SU-DHL-6 (cell line): ENCODE data around the gene RARB.

ENCODE experiments used
- H2AFZ ChIP-seq: fragments of 200-600 bp; sonication (generic); 2 replicates; pipeline ENCODE4 v1.6.1; 2014; ENCODE audit warnings: low read depth, mild to moderate bottlenecking, moderate library complexity, mixed read lengths, antibody characterized with exemption, low read length; ENCODE audit not compliant: severe bottlenecking
- H3F3A ChIP-seq: fragments of 200-600 bp; shearing (Covaris generic); 2 replicates; pipeline ENCODE4 v1.6.0; 2016; ENCODE audit warnings: antibody characterized with exemption, mild to moderate bottlenecking; ENCODE audit not compliant: insufficient read depth
- H3K27ac ChIP-seq: fragments of 200-600 bp; sonication (generic); 2 replicates; pipeline ENCODE4 v1.5.1; 2016; ENCODE audit warnings: low read depth, mild to moderate bottlenecking, low read length, moderate library complexity, mixed read lengths
- H3K27me3 ChIP-seq: fragments of 200-600 bp; sonication (generic), shearing (Covaris generic); 2 replicates; pipeline ENCODE4 v1.6.0; 2014; ENCODE audit warnings: mild to moderate bottlenecking, low read length
- H3K36me3 ChIP-seq: fragments of 200-600 bp; sonication (generic); 2 replicates; pipeline ENCODE4 v1.6.1; 2014; ENCODE audit warnings: mild to moderate bottlenecking, low read length, mixed read lengths
- H3K4me2 ChIP-seq: fragments of 300-600, 200-600 bp; shearing (Covaris generic), sonication (generic); 2 replicates; pipeline ENCODE4 v1.6.0; 2014; ENCODE audit warnings: low read length, low read depth, mild to moderate bottlenecking; ENCODE audit not compliant: poor library complexity, severe bottlenecking
- H3K4me3 ChIP-seq: fragments of 200-600 bp; sonication (generic); 2 replicates; pipeline ENCODE4 v1.5.1; 2014; ENCODE audit warnings: antibody characterized with exemption, low read length, mild to moderate bottlenecking, mixed read lengths; ENCODE audit not compliant: insufficient read depth, poor library complexity, severe bottlenecking
- H3K79me2 ChIP-seq: fragments of 200-600 bp; sonication (generic); 2 replicates; pipeline ENCODE4 v1.6.1; 2014; ENCODE audit warnings: mild to moderate bottlenecking, low read length, moderate library complexity; ENCODE audit not compliant: insufficient read depth
- H3K9ac ChIP-seq: fragments of 200-600 bp; sonication (generic); 2 replicates; pipeline ENCODE4 v1.7.0; 2014; ENCODE audit warnings: mild to moderate bottlenecking, low read length
- H3K9me2 ChIP-seq: fragments of 200-600 bp; sonication (generic); replicated peaks from 2 replicates; pipeline ENCODE4 v1.6.1; 2014; ENCODE audit warnings: low read length; ENCODE audit not compliant: insufficient read depth
- H3K9me3 ChIP-seq: fragments of 200-600 bp; sonication (generic); 2 replicates; pipeline ENCODE4 v1.6.1; 2014; ENCODE audit warnings: low read length, mixed read lengths; ENCODE audit not compliant: insufficient read depth
- H4K20me1 ChIP-seq: fragments of 200-600 bp; sonication (generic); 2 replicates; pipeline ENCODE4 v1.6.1; 2014; ENCODE audit warnings: low read depth, mild to moderate bottlenecking, antibody characterized with exemption, low read length, moderate library complexity, mixed read lengths
- CTCF ChIP-seq: fragments of 200-600 bp; sonication (generic); IDR thresholded peaks from one replicate; pipeline ENCODE4 v1.5.1; 2017; ENCODE audit warnings: antibody characterized with exemption, mild to moderate bottlenecking, low read length, moderate library complexity; ENCODE audit not compliant: insufficient read depth, poor library complexity, severe bottlenecking
- EZH2phosphoT487 ChIP-seq: fragments of 200-600 bp; sonication (generic), shearing (Covaris generic); conservative IDR thresholded peaks from 2 replicates; pipeline ENCODE4 v1.6.1; 2018; ENCODE audit warnings: mild to moderate bottlenecking, antibody characterized with exemption, low read length, moderate library complexity, mixed read lengths

Gene RARB

GRCh38 chr3:25390605-25391004, 37.5 kb upstream of the RARB start:
- Histone ChIP-seq H4K20me1 (no peaks in the 10 kb centered on the region), H2AFZ (no peak overlapping the region), H3F3A (no peaks in the 10 kb centered on the region), H3K9me3 (no peaks in the 10 kb centered on the region), H3K9me2 (no peaks in the 10 kb centered on the region), H3K9ac (no peak overlapping the region), H3K79me2 (no peaks in the 10 kb centered on the region), H3K27me3 (no peaks in the 10 kb centered on the region), H3K27ac (no peak overlapping the region), H3K4me2 (no peak overlapping the region), H3K4me3 (no peak overlapping the region), H3K36me3 (no peaks in the 10 kb centered on the region)
- TF ChIP-seq EZH2phosphoT487 (no peak), CTCF (no peak)

DNA sequence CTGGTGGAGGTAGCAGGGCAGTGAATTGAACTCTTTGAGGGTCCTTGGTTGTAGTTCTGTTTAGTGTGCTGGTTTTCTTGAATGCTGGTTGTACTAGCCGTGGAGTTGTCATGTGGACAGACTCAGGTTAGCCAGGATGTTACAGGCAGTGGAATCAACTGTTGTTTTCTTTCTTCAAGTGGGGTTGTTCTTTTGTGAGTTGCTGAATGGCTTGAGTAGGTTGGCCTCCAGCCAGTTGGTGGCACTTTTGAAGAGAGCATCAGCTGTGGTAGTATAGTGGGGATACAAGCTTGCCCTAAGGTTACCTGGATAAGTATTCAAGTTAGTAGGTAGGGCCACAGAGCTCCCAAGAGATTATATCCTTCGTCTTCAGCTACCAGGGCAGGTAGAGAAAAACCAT, 31.8 kb upstream of the RARB start:
- no peak overlapping the region for H3K4me3 ChIP-seq
- H3K27me3 ChIP-seq = no peaks in the 10 kb centered on the region

DNA sequence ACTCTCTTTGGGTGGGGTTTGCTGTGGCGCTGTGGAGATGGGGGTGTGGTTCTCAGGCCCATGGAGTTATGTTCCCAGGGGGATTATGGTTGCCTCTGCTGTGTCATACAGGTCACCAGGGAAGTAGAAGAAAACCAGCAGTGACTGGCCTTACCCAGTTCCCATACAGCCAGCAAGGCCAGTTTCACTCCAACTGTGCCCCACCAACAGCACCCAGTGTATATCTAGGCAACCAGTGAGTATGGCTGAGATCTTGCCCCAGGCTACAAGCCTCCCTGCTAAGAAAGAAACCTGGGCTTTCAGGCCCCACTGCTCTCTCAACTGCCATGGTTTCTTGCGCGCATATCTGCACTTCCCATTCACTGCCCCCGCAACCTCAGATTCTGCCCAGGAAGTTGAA, 31.4 kb upstream of the RARB start:
- no peaks in the 10 kb centered on the region for H4K20me1 ChIP-seq
- no peak overlapping the region for H3K9ac ChIP-seq
- no peak for TF ChIP-seq EZH2phosphoT487
- no peak for TF ChIP-seq CTCF
- no peak overlapping the region for H3K27ac ChIP-seq
- H3K4me3 ChIP-seq = no peak overlapping the region
- no peaks in the 10 kb centered on the region for H3F3A ChIP-seq
- H3K79me2 ChIP-seq = no peaks in the 10 kb centered on the region
- no peaks in the 10 kb centered on the region for H3K9me3 ChIP-seq
- no peaks in the 10 kb centered on the region for H3K27me3 ChIP-seq
- no peaks in the 10 kb centered on the region for H3K36me3 ChIP-seq
- no peaks in the 10 kb centered on the region for H3K9me2 ChIP-seq
- no peak overlapping the region for H2AFZ ChIP-seq
- no peak overlapping the region for H3K4me2 ChIP-seq

More for the DNA sequence above, 31.8 kb upstream of the RARB start:
- Histone ChIP-seq H3K4me2 (no peak overlapping the region), H3K79me2 (no peaks in the 10 kb centered on the region), H4K20me1 (no peaks in the 10 kb centered on the region), H3F3A (no peaks in the 10 kb centered on the region), H3K9me2 (no peaks in the 10 kb centered on the region), H2AFZ (no peak overlapping the region), H3K36me3 (no peaks in the 10 kb centered on the region), H3K9me3 (no peaks in the 10 kb centered on the region), H3K27ac (no peak overlapping the region), H3K9ac (no peak overlapping the region)
- TF ChIP-seq CTCF (no peak), EZH2phosphoT487 (no peak)

- TF ChIP-seq EZH2phosphoT487 = no peak
- TF ChIP-seq CTCF = no peak
- H3K9ac ChIP-seq = no peak overlapping the region
- no peak overlapping the region for H2AFZ ChIP-seq
- H3K9me2 ChIP-seq = no peaks in the 10 kb centered on the region
- H3K27me3 ChIP-seq = no peaks in the 10 kb centered on the region
- H3K36me3 ChIP-seq = no peaks in the 10 kb centered on the region
- H3F3A ChIP-seq = no peaks in the 10 kb centered on the region
- no peak overlapping the region for H3K27ac ChIP-seq
- no peaks in the 10 kb centered on the region for H4K20me1 ChIP-seq
- no peak overlapping the region for H3K4me3 ChIP-seq
- no peaks in the 10 kb centered on the region for H3K9me3 ChIP-seq
- H3K4me2 ChIP-seq = no peak overlapping the region
- no peaks in the 10 kb centered on the region for H3K79me2 ChIP-seq
These were observed 30.9 kb upstream of the RARB start for GRCh38 chr3:25397150-25397549.
